ENCODE results near the gene ATP1B3.

The ATP1B3 gene

DNA sequence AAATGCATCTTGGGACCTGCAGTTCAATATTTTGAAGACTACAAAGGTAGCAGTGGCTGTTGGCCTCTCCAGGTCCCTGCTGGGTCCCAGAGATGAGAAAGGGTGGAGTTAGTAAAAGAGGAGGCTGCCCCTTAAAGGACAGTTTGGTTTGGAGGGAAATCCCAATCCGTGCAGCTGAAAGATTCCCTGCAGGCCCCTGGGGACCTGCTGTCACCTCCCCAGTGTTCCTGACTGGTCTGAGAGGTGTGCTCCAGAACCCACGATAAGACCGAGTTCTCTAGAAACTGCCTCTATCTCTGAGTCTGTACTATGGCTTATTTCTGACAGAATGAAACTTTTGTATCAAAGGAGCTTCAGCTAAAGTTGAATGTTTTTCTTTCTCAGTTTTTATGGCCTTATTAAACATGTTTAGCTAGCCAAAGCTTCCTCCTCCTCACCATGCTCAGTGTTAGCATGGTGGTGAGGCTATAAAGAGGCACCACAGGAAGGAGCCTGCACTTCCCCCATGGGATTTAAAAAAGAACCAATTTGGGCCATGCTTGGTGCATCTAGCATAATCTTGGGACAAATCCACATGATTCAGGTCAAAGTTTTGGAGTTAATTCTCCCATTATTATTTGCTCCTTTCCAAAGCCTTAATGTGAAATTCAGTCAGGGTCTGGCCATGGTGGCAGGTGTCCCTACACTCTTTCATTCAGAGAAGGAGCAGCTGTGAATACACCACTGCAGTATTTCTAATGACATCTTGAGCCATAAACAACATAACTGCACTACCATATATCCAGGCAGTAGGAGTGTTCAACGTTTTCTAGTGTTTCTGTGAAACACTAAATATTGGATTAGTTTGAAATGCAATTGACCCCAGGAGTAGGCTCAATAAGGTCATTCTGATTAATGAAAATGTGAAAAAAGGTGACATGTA lies 74.4 kb downstream of the ATP1B3 start:
- Histone ChIP-seq H3K9ac (ENCODE audit: low read length) (no peak overlapping the region), H3K4me3 (ENCODE audit: low read length) (no peak overlapping the region), H3K27me3 (replicated peaks; ENCODE audit: insufficient read depth, low read length) (no peaks in the 10 kb centered on the region), H3K9me2 (replicated peaks; ENCODE audit: insufficient read depth, low read length) (no peaks in the 10 kb centered on the region), H3K36me3 (replicated peaks; ENCODE audit: insufficient read depth, low read length) (no peaks in the 10 kb centered on the region), H3F3A (ENCODE audit: insufficient read depth, low read length) (no peaks in the 10 kb centered on the region), H3K79me2 (ENCODE audit: low read length) (no peaks in the 10 kb centered on the region), H3K4me2 (ENCODE audit: low read depth, low read length) (no peak overlapping the region), H3K9me3 (replicated peaks; ENCODE audit: insufficient read depth, low read length) (no peaks in the 10 kb centered on the region), H4K20me1 (ENCODE audit: insufficient read depth, low read length) (no peaks in the 10 kb centered on the region), H3K27ac (ENCODE audit: low read length) (no peak overlapping the region), H3K4me1 (ENCODE audit: low read length) (no peaks in the 10 kb centered on the region), H2AFZ (ENCODE audit: low read length) (no peak overlapping the region)
- no peak for DNase-seq
- no peak for TF ChIP-seq EZH2 (optimal IDR thresholded peaks at IDR 0.05; ENCODE audit: low read depth, low read length)

DNA sequence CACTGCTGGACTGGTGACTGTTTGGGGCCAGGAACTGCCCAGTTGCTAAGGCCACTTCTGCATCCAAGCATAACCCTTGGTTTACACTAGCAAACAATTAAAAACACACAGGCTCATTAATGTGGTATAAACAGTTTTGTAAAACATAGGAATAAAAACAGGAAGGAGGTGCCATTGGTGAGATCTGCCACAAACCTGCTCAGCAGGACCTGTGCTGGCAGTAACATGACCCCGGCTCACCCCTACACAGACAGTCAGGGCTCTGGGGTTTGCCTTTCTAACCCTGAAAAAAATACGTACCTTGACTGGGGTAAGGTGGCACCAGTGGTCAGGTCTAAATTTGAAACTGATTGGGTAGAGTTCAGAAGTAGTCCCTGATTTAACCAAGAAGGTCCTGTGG lies 76.2 kb downstream of the ATP1B3 start:
- Histone ChIP-seq H3K27me3 (replicated peaks; ENCODE audit: insufficient read depth, low read length) (no peaks in the 10 kb centered on the region), H3K4me3 (ENCODE audit: low read length) (no peak overlapping the region), H3K4me1 (ENCODE audit: low read length) (no peaks in the 10 kb centered on the region), H3K79me2 (ENCODE audit: low read length) (no peaks in the 10 kb centered on the region), H3K9ac (ENCODE audit: low read length) (no peak overlapping the region), H4K20me1 (ENCODE audit: insufficient read depth, low read length) (no peaks in the 10 kb centered on the region), H3K9me3 (replicated peaks; ENCODE audit: insufficient read depth, low read length) (no peaks in the 10 kb centered on the region), H3K36me3 (replicated peaks; ENCODE audit: insufficient read depth, low read length) (no peaks in the 10 kb centered on the region), H3K9me2 (replicated peaks; ENCODE audit: insufficient read depth, low read length) (no peaks in the 10 kb centered on the region), H3F3A (ENCODE audit: insufficient read depth, low read length) (no peaks in the 10 kb centered on the region), H3K27ac (ENCODE audit: low read length) (no peak overlapping the region), H2AFZ (ENCODE audit: low read length) (no peak overlapping the region), H3K4me2 (ENCODE audit: low read depth, low read length) (no peak overlapping the region)
- TF ChIP-seq EZH2 (optimal IDR thresholded peaks at IDR 0.05; ENCODE audit: low read depth, low read length): no peak
- DNase-seq: no peak

DNA sequence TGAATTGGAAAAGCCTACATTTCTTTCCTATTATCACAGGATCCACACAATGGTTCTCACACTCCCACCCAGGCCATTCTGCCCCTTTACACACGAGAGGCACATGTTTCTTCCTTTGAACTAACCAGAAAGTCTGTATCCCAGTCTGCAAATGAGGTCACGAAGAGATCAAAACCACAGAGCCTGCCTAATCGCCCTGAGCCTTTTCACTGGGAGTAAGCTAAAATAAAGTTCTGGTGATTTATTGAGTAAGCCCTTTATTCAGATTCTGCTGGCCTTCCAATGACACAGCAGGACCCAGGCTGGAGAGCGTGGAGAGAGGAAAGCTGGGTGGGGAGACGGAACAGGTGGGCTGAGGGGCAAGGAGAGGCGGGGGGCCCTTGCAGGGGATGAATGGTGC lies 78.7 kb downstream of the ATP1B3 start:
- Histone ChIP-seq H3K9ac (ENCODE audit: low read length) (no peak overlapping the region), H3K79me2 (ENCODE audit: low read length) (no peaks in the 10 kb centered on the region), H3K4me3 (ENCODE audit: low read length) (no peak overlapping the region), H3K4me2 (ENCODE audit: low read depth, low read length) (no peak overlapping the region), H3K36me3 (replicated peaks; ENCODE audit: insufficient read depth, low read length) (no peaks in the 10 kb centered on the region), H4K20me1 (ENCODE audit: insufficient read depth, low read length) (no peaks in the 10 kb centered on the region), H3K4me1 (ENCODE audit: low read length) (no peaks in the 10 kb centered on the region), H3K9me3 (replicated peaks; ENCODE audit: insufficient read depth, low read length) (no peaks in the 10 kb centered on the region), H3K27me3 (replicated peaks; ENCODE audit: insufficient read depth, low read length) (no peaks in the 10 kb centered on the region), H2AFZ (ENCODE audit: low read length) (no peak overlapping the region), H3K27ac (ENCODE audit: low read length) (no peak overlapping the region), H3K9me2 (replicated peaks; ENCODE audit: insufficient read depth, low read length) (no peaks in the 10 kb centered on the region), H3F3A (ENCODE audit: insufficient read depth, low read length) (no peaks in the 10 kb centered on the region)
- TF ChIP-seq, protein P1, sequence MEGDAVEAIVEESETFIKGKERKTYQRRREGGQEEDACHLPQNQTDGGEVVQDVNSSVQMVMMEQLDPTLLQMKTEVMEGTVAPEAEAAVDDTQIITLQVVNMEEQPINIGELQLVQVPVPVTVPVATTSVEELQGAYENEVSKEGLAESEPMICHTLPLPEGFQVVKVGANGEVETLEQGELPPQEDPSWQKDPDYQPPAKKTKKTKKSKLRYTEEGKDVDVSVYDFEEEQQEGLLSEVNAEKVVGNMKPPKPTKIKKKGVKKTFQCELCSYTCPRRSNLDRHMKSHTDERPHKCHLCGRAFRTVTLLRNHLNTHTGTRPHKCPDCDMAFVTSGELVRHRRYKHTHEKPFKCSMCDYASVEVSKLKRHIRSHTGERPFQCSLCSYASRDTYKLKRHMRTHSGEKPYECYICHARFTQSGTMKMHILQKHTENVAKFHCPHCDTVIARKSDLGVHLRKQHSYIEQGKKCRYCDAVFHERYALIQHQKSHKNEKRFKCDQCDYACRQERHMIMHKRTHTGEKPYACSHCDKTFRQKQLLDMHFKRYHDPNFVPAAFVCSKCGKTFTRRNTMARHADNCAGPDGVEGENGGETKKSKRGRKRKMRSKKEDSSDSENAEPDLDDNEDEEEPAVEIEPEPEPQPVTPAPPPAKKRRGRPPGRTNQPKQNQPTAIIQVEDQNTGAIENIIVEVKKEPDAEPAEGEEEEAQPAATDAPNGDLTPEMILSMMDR (IDR thresholded peaks at IDR 0.05; ENCODE audit: low read length): no peak
- no peak for TF ChIP-seq EZH2phosphoT487 (IDR thresholded peaks at IDR 0.05; ENCODE audit: low read length)
- TF ChIP-seq EZH2 (optimal IDR thresholded peaks at IDR 0.05; ENCODE audit: low read depth, low read length): no peak
- DNase-seq: no peak

DNA sequence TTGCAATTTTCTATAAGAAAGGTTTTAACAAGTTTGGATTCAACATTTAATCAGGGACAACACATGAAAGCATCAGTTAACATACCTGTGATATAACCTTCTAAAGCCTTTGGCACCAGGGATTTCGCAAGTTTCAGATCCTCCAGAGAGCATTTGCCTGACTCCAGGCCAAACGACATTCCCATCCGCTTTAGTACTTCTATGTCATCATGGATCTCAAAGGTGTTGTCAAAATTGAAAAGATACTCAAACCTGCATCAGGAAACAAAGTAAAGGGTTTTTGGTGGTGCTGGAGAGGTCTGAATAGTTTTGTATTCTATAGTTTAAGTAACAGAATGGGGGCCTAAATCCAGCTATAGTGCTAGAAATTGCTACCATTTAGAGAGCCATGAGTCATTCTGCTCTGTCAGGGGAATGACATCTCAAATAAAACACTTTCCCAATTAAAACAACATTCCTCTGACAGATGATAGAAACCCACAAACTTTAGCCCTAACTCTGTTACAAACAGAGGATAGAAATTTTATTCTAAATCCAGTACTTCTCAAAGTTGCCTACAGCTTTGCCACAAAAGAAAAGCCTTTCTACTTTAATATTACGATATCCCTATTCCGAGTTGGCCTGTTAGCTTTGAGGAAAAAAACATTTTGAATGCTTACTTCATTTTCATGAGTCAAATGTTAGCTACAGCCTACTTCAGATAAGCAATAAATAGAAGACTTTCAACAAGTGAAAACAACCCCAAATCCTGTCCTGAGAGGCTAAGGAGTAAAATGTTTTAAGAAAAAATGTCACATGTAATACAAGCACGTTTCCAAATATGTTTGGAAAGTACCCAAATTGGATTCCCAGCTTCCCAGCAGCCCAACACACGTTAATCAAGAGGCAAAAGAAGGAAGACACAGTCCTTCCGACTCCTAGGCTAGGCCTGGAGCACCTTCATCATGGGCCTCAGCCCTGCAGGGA lies 83.4 kb downstream of the ATP1B3 start:
- Histone ChIP-seq H3K4me3 (ENCODE audit: low read length) (no peak overlapping the region), H3K27me3 (replicated peaks; ENCODE audit: insufficient read depth, low read length) (no peaks in the 10 kb centered on the region), H3K4me2 (ENCODE audit: low read depth, low read length) (no peak overlapping the region), H3K4me1 (ENCODE audit: low read length) (no peaks in the 10 kb centered on the region), H3F3A (ENCODE audit: insufficient read depth, low read length) (no peaks in the 10 kb centered on the region), H3K79me2 (ENCODE audit: low read length) (no peaks in the 10 kb centered on the region), H3K36me3 (replicated peaks; ENCODE audit: insufficient read depth, low read length) (no peaks in the 10 kb centered on the region), H3K9me2 (replicated peaks; ENCODE audit: insufficient read depth, low read length) (no peaks in the 10 kb centered on the region), H4K20me1 (ENCODE audit: insufficient read depth, low read length) (no peaks in the 10 kb centered on the region), H3K9ac (ENCODE audit: low read length) (no peak overlapping the region), H3K27ac (ENCODE audit: low read length) (no peak overlapping the region), H3K9me3 (replicated peaks; ENCODE audit: insufficient read depth, low read length) (no peaks in the 10 kb centered on the region), H2AFZ (ENCODE audit: low read length) (no peak overlapping the region)
- TF ChIP-seq EZH2 (optimal IDR thresholded peaks at IDR 0.05; ENCODE audit: low read depth, low read length) (no peak), EZH2phosphoT487 (IDR thresholded peaks at IDR 0.05; ENCODE audit: low read length) (no peak)
- TF ChIP-seq, protein P1 (IDR thresholded peaks at IDR 0.05; ENCODE audit: low read length): no peak
- DNase-seq: no peak
